Measurements from ENCODE around the gene CCDC92. TPM values are rescaled to one million over a fixed set of nuclear protein-coding genes. Genes with fewer than 3 reads are reported as not detected.

Gene CCDC92
- total RNA-seq, 1 donor from 2014 or later, result 25.9 TPM

DNA sequence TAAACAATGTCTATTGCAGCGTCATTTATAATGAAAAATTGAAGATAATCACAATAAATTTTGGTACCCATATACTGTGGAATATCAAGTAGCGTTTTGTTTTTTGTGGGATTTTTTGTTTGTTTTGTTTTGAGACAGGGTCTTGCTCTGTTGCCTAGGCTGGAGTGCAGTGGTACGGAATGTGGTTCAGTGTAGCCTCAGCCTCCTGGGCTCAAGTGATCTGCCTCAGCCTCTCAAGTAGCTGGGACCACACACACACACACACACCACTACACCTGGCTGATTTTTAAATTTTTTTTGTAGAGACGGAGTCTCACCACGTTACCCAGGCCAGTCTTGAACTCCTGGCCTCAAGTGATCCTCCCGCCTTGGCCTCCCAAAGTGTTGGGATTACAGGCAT is 6.9 kb upstream of the CCDC92 start:
- TF ChIP-seq, protein P1, sequence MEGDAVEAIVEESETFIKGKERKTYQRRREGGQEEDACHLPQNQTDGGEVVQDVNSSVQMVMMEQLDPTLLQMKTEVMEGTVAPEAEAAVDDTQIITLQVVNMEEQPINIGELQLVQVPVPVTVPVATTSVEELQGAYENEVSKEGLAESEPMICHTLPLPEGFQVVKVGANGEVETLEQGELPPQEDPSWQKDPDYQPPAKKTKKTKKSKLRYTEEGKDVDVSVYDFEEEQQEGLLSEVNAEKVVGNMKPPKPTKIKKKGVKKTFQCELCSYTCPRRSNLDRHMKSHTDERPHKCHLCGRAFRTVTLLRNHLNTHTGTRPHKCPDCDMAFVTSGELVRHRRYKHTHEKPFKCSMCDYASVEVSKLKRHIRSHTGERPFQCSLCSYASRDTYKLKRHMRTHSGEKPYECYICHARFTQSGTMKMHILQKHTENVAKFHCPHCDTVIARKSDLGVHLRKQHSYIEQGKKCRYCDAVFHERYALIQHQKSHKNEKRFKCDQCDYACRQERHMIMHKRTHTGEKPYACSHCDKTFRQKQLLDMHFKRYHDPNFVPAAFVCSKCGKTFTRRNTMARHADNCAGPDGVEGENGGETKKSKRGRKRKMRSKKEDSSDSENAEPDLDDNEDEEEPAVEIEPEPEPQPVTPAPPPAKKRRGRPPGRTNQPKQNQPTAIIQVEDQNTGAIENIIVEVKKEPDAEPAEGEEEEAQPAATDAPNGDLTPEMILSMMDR (conservative IDR thresholded peaks at IDR 0.05; ENCODE audit: low read depth, low read length), result no peak
- no peak for DNase-seq (ENCODE audit: low read depth)
- no peak overlapping the region for H3K4me3 ChIP-seq (ENCODE audit: low read depth, low read length)

DNA sequence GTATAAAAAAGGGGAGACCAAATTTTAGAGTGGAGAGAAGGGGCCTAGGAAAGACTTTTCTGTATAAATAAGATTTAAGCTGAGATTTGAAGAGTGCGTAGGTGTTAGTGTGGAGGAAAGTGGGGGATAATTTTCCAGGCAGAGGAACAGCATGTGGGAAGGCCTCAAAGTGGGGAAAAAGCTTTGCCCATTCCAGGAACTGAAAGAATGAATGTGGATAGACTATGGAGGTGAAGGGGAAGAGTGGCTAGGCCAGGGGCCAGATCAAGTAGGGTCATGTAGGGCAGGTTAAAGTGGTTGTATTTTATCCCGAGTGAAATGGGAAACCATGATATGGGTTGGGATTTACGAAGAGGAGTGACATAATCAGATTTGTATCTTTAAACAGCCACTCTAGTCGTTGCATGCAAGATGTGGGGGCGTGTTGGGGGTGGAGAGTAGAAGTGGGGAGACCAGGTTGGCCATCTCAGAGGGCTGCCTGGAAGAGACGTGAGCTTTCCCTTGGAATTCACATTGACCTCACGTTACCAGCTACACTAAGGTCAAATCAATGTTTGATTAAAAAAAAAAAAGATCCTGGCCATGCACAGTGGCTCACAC is 3.7 kb upstream of the CCDC92 start:
- TF ChIP-seq, protein P1 (conservative IDR thresholded peaks at IDR 0.05; ENCODE audit: low read depth, low read length), result no peak
- no peak overlapping the region for H3K4me3 ChIP-seq (ENCODE audit: low read depth, low read length)
- no peak for DNase-seq (ENCODE audit: low read depth)

DNA sequence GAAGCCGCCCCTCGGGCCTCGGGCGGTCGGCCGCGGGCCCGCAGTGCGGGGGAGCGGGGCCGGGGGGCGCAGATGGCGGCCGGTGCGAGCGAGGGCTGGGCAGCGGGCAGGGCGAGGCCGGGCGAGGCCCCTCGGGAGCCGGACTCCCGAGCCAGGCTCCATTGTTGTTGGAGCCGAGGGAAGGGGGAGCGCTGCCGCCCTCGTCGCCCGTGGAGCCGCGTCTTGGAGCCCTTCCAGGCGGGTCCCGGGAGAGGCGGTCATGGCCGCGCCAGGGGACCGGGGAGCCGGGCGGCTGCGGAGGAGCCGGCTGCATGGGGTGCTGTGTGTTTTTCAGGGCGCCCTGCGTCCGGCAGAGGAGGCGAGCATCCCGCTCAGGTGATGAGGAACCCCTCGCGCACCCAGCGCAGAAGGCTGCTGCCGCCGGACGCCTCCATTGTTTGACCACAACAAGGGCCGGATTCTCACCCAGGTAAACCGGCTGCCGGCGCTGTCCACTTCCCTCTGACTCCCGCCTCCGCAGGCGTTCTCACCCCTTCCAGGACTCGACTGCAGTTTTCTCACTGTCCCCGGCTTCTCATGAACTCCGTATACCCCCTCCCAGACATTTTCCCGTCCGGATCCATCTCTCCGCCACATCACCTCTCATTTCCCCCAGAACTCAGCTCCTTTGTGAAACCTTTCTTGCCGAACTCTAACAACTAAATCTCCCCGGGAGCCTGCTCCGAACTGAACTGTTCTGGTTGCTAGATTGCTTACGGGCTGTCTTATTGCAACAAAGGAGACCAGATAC is 1.1 kb upstream of the CCDC92 start:
- TF ChIP-seq, protein P1 (conservative IDR thresholded peaks at IDR 0.05; ENCODE audit: low read depth, low read length), result no peak
- no peak for DNase-seq (ENCODE audit: low read depth)
- H3K4me3 ChIP-seq (ENCODE audit: low read depth, low read length), result peak overlapping the region; percentile 75

DNA sequence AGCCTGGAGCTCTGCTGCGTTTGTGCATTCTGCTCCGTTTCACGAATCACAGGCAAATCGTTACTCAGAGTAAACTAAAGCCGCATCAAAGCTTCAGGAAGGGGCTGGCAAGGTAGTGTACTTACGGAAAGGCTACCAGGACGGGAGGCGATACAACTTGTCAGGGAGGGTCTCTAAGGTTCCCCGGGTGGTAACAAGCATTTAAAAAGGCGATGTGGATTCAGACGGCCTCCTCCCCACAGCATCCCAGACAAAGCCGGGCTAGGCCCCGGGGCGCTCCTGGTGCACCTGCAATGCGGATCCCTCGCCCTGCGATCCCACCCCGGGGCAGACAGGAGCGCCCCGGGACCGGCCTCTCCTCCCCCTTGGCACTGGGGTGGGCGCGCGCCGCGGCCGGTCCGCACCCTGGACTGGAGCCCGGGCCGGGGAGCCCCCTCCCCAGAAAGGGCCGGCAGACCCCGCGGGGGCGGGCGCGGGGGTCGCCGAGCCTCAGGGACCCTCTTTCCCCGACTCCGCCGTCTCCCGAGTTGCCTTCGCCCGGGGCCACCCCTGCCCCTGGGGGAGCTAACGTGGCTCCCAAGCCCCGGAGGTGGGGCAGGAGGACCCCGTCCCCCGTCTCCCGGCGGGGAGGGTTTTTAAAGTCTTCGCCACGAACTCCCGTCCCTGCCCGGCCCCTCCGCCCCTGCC is 718 bp downstream of the CCDC92 start:
- peak overlapping the region; percentile 80 for H3K4me3 ChIP-seq (ENCODE audit: low read depth, low read length)
- no peak for DNase-seq (ENCODE audit: low read depth)
- TF ChIP-seq, protein P1 (conservative IDR thresholded peaks at IDR 0.05; ENCODE audit: low read depth, low read length), result no peak

DNA sequence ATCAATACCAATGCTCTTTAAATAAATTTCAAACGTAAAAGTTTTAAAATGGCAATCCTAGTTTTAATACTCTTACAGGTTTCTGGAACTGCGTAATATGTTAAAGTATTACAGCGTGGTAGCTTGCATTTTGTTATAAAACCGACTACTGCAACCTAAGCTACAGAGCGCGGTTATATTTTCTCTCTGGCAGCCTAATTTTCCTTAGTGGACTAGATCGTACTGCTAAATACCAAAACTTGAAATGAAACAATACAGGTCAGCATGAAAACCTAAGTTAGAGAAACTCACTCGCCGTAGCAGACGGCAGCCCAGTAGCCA is 1.2 kb downstream of the CCDC92 start:
- peak overlapping the region; percentile 80 for H3K4me3 ChIP-seq (ENCODE audit: low read depth, low read length)
- no peak for DNase-seq (ENCODE audit: low read depth)
- TF ChIP-seq, protein P1 (conservative IDR thresholded peaks at IDR 0.05; ENCODE audit: low read depth, low read length), result no peak

DNA sequence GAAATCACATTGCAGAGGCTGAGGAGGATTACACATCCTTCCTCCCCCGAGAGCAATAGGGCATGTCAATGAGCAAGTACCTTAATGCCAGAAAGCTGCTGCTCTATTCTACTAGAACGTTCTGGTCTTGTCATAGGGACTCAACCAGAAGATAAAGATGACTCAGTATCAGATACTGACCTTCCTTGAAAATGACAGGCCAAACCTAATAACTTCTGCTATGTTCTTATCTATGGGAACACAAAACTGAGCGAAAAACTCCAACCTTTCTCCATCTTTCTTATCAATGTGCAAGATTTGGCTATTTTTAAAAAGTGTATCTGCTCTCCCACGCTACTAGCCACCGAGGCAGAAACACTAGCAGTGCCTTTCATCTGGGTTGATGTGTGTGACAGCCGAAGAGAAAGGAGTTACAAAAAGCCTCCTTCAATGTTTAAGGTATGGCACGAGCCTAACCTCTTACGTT is 5.5 kb downstream of the CCDC92 start:
- TF ChIP-seq, protein P1 (conservative IDR thresholded peaks at IDR 0.05; ENCODE audit: low read depth, low read length), result no peak
- H3K4me3 ChIP-seq (ENCODE audit: low read depth, low read length), result no peak overlapping the region
- no peak for DNase-seq (ENCODE audit: low read depth)
